GM18519 (cell line): Measurements from ENCODE around the gene PPP1R9B.

Source experiments
- ATAC-seq: cut with Tn5 transposase; IDR thresholded peaks from one replicate; pipeline ENCODE4 v1.9.1; 2021; ENCODE audit warnings: mild to moderate bottlenecking, moderate library complexity; ENCODE audit not compliant: unreplicated experiment, low FRiP score

The PPP1R9B gene

DNA sequence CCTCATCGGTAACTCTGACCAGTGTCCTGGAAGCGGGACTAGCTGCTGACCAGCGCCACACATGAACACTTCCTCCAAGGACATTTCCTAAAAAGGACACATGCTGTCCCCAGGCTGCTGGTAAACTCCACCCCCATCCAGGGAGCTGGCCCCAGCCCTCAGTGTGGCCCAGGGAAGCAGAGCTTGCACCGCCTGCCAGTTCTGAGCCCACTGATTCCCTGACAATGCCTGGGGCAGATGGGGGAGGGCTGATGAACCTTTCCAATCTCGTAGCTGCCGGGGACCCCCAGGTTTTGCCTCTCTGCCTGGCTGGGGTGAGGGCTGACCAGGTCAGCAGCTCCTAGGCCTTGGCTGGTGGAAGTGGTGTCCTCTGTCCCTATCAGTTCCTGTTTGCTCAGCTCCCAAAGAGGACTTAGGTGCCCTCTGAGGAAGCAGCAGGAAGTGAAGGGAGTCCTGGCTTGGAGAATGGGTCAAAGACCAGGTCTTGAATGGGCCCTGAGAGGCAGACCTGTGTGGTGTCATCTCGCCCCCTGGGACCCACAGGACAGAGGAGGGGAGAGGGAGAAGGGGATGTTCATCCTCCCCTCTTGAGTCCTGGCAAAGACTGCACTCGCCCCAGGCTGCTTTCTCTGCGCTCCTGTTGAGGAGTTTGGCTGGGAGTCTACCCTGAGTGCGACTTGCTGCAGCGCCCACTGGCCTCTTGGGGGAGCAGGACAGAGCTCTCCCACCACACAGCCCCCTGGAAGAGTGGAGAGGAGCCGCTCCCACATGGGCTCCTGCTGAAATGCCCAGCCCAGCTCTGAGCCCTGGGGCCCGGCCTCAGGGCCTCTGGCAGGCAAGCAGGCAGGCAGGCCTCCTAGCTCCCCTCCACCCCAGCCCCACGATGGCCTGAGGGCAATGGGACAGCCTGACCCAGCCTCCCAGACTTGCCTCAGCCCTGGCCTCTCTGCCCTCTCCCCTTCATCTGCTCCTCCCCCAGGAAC is 38.5 kb downstream of the PPP1R9B start:
- ATAC-seq = no peak

DNA sequence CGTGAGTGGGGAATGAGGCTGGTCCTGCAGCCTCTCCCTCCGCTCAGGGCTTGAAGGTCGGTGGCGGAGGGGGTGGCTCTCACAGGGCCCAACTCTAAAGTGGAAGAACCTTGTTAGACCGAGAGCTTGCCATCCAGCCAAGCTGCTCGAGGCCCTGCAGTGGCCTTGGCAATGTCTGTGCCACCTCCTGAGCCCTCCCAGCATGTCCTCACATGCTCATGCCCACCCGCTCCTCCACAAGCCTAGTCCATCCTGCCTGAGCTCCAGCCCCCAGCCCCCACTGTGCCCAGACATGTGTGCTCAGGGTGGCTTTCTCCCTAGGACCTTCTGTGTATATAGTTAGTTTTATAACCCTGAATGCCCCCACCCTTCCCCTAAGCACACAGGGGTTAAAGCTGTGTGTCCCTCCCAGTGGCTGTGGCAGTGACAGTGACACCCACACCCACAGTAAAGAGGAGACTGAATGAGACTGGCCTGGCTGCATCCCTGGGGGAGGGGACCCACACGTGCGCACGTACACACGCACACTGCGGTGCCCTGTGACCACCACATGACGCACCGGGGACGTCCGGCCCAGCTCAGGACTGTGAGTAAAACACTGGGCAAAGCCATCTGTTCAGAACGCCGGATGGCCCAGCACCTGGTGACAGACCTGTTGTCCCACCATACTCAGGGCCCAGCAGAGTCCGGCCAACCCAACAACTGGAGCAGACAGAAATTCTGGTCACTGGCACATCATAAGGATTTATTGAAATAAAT is 39.7 kb downstream of the PPP1R9B start:
- ATAC-seq = no peak

- no peak for ATAC-seq
Observed at GRCh38 chr17:50109785-50110184, 40.7 kb downstream of the PPP1R9B start.

DNA sequence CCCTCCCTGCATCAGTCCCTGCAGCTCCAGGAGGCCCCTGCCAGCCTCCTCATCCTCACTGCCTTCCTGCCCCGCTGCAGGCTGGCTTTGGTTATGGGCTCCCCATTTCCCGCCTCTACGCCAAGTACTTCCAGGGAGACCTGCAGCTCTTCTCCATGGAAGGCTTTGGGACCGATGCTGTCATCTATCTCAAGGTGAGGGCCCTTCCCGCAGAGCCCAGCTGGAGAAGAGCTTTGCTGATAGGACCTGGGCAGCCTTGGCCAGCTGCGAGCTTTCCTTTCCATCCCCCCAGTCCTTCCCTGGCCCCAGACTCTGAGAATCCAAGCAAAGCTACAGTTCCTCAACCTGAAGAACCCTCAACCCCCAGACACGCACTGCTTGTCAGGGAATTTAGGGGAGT is 41.3 kb downstream of the PPP1R9B start:
- no peak for ATAC-seq

- no peak for ATAC-seq
Observed at GRCh38 chr17:50108556-50108955, 41.9 kb downstream of the PPP1R9B start.

DNA sequence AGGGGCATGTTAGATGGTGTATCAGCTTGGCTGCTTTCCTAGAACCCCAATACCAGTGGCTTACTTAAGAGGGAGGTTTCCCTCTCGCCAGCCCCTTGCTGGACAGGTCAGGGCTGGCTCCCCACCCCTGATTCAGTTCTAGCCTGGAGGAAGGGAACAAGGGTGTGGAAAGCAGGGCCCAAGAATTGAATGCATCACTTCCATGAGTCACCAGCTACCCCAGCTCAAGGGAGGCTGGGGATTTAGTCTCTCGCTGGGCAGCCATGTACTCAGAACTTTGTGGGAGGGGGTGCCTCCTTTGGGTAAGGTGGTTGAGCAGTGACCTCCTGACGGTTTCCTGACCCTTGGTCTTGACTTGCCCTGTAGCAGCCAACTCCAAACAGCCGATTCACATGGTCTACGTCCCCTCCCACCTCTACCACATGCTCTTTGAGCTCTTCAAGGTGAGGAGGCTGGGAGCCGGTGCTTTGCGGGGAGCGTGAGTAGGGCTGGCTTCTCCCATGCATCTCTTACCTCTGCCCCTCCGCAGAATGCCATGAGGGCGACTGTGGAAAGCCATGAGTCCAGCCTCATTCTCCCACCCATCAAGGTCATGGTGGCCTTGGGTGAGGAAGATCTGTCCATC is 42.6 kb downstream of the PPP1R9B start:
- ATAC-seq = no peak

DNA sequence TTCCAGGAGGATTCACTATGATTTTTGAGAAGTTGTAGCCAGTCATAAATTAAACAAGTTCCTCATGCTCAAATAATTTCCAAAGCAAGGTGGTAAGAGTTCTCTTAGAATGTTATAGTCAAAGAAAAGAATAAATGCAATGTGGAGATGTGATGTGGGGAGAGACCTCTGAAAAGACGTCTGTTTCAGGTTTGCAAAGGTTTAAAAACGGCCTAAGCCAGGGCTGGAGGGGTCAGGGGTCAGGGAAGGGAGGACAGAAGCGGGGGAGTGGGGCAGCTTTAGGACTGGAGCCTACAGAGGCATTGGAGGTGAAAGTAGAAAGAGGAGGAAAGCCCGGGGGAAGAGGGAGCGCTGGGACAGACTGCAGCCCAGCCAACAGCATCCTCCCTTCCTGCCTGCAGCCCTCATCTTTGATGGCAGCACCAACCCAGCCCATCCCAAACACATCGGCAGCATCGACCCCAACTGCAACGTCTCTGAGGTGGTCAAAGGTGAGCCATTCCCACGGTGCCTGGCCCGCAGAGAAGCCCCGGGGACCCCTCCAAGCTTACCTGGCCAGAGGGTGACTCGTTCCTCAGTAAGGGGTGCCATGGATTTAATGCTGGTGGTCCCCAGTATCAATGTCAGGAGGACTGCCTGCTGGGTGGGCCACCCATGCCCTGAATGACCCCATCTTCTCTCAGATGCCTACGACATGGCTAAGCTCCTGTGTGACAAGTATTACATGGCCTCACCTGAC is 43.9 kb downstream of the PPP1R9B start:
- no peak for ATAC-seq

DNA sequence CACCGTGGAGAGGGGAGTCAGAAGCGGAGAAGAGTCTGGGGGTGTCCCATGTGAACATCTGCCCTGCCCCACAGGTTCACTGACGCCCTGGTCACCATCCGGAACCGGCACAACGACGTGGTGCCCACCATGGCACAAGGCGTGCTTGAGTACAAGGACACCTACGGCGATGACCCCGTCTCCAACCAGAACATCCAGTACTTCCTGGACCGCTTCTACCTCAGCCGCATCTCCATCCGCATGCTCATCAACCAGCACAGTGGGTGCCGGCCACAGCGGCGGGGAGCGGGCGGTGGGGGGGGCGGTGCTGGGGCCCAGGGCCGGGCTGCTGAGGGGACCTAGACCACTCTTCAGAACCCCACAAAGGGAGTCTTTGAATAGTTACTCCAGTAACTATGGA is 44.7 kb downstream of the PPP1R9B start:
- ATAC-seq = no peak

- no peak for ATAC-seq
Observed at GRCh38 chr17:50103941-50104340, 46.5 kb downstream of the PPP1R9B start.

GRCh38 chr17:50103252-50103651 is 47.2 kb downstream of the PPP1R9B start:
- no peak for ATAC-seq

GRCh38 chr17:50102164-50102991 is 48.1 kb downstream of the PPP1R9B start:
- ATAC-seq = no peak

GRCh38 chr17:50101346-50102163 is 48.9 kb downstream of the PPP1R9B start:
- ATAC-seq = no peak

DNA sequence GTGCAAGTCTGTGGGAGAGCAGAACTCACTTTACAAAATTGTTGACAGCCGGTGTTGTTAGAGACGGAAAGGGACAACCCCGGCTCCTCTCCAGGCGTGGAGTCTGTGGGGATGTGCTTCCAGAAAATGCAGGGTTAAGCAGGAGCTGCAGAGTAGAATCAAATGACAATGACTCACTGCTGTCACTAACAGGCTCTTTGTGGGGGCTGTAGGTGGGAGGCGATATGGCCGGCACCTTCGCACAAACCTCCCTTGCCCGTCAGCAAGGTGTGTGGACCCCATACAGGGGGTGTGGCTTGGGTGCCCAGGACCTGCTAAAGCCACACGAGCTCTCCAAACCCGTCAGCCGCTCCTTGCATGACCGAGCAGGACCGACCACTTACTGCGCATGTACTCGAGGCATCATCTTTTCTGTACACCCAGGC is 49.5 kb downstream of the PPP1R9B start:
- ATAC-seq = no peak

- no peak for ATAC-seq
Observed at GRCh38 chr17:50100480-50100883, 50.0 kb downstream of the PPP1R9B start.

DNA sequence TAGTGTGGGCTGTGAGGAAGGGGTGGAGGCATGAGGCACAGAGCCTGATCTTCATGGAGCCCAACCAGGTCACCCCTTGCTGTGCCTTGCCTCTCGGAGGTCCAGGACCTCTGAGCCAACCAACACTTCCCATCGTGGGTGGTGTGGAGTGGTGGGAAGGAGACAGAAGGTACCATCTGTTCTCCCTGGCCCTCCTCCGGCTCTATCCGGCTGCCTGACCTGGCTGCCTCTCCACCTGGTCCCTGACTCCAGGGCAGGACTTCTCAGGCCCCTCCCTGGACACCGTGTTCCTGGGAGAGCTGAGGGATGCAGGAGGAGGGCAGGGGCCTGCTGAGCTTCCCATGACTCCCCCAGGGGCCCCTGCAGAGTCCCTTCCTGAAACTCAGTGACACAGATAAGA is 51.5 kb downstream of the PPP1R9B start:
- no peak for ATAC-seq

- ATAC-seq = no peak
Observed at GRCh38 chr17:50098583-50098982, 51.9 kb downstream of the PPP1R9B start.

- ATAC-seq = no peak
Observed at GRCh38 chr17:50097926-50098325, 52.6 kb downstream of the PPP1R9B start.

- ATAC-seq = no peak
Observed at GRCh38 chr17:50097455-50097854, 53.0 kb downstream of the PPP1R9B start.

DNA sequence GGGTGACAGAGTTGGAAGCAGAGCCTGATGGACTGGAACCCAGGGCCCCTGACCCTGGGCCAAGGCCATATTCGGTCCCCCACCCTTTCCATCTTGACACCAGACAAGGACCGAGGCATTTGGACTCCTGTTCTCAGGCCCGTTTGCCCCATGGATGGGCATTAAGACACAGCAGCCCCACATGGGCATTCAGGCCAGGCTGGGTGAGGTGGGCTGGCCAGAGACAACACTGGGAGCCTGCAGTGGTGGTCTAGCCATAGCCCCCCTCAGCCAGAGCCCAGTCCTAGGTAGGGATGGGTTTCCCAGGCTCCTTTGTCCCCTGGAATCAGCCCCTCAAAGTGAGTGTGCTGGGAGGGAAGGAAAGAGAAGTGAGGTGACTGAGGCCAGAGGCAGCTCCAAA is 53.7 kb downstream of the PPP1R9B start:
- ATAC-seq = no peak
